ENCODE data around the gene MAP3K5.

MAP3K5 gene

GRCh38 chr6:136745300-136745699, 47.0 kb downstream of the MAP3K5 start:
- no peak for DNase-seq

GRCh38 chr6:136744889-136745288, 47.4 kb downstream of the MAP3K5 start:
- DNase-seq = no peak

- DNase-seq = no peak
Observed at GRCh38 chr6:136742125-136742524, 50.2 kb downstream of the MAP3K5 start.

- DNase-seq = no peak
Observed at GRCh38 chr6:136740050-136740974, 52.0 kb downstream of the MAP3K5 start.

- DNase-seq = no peak
Observed at GRCh38 chr6:136739501-136739900, 52.8 kb downstream of the MAP3K5 start.

- DNase-seq = no peak
Observed at GRCh38 chr6:136739071-136739470, 53.2 kb downstream of the MAP3K5 start.

GRCh38 chr6:136738692-136739057, 53.6 kb downstream of the MAP3K5 start:
- DNase-seq = no peak

- no peak for DNase-seq
Observed at GRCh38 chr6:136737871-136738691, 54.2 kb downstream of the MAP3K5 start.

- no peak for DNase-seq
Observed at GRCh38 chr6:136737374-136737844, 54.9 kb downstream of the MAP3K5 start.

GRCh38 chr6:136736281-136736960, 55.9 kb downstream of the MAP3K5 start:
- no peak for DNase-seq

- DNase-seq = no peak
Observed at GRCh38 chr6:136734977-136735376, 57.3 kb downstream of the MAP3K5 start.

- DNase-seq = no peak
Observed at GRCh38 chr6:136732889-136733288, 59.4 kb downstream of the MAP3K5 start.

GRCh38 chr6:136729832-136730231, 62.4 kb downstream of the MAP3K5 start:
- DNase-seq = no peak

- DNase-seq = no peak
Observed at GRCh38 chr6:136728976-136729515, 63.2 kb downstream of the MAP3K5 start.

GRCh38 chr6:136728033-136728939, 64.0 kb downstream of the MAP3K5 start:
- DNase-seq = no peak

GRCh38 chr6:136726837-136727557, 65.3 kb downstream of the MAP3K5 start:
- no peak for DNase-seq

- DNase-seq = no peak
Observed at GRCh38 chr6:136725124-136725523, 67.2 kb downstream of the MAP3K5 start.

- no peak for DNase-seq
Observed at GRCh38 chr6:136723780-136724179, 68.5 kb downstream of the MAP3K5 start.

- DNase-seq = no peak
Observed at GRCh38 chr6:136721467-136721866, 70.8 kb downstream of the MAP3K5 start.

- DNase-seq = no peak
Observed at GRCh38 chr6:136720045-136720770, 72.1 kb downstream of the MAP3K5 start.

All from NCI-H82 (cell line).